Measurements from ENCODE around the gene FYCO1.

Gene FYCO1

GRCh38 chr3:46027736-46028397 lies 32.2 kb upstream of the FYCO1 start:
- no peak overlapping the region for H3K27ac ChIP-seq (ENCODE audit: low read length)
- no peaks in the 10 kb centered on the region; the same call in 1 of the 2 replicates for H3K27me3 ChIP-seq (ENCODE audit: low read depth, low read length)
- H3K9ac ChIP-seq (ENCODE audit: low read length) = no peak overlapping the region
- peaks cover 34% of the 10 kb centered on the region for H3K9me3 ChIP-seq (ENCODE audit: insufficient read depth, low read length)
- H3K4me1 ChIP-seq (ENCODE audit: low read length) = peaks cover 9% of the 10 kb centered on the region
- no peak overlapping the region for H2AFZ ChIP-seq (ENCODE audit: low read depth, low read length)
- peaks cover 8% of the 10 kb centered on the region for H3K36me3 ChIP-seq (replicated peaks; ENCODE audit: low read depth, low read length)
- H3K4me3 ChIP-seq (ENCODE audit: low read length) = no peak overlapping the region
- no peaks in the 10 kb centered on the region for H4K20me1 ChIP-seq (ENCODE audit: insufficient read depth, low read length)
- TF ChIP-seq EZH2phosphoT487 (IDR thresholded peaks at IDR 0.05; ENCODE audit: low read depth) (no peak), CTCF (IDR thresholded peaks at IDR 0.05; ENCODE audit: low read depth, low read length) (no peak)
- no peak overlapping the region for H3K4me2 ChIP-seq (ENCODE audit: low read length)
- H3K79me2 ChIP-seq (ENCODE audit: low read length) = no peaks in the 10 kb centered on the region

- H3K36me3 ChIP-seq (replicated peaks; ENCODE audit: low read depth, low read length) = peaks cover 8% of the 10 kb centered on the region
- H4K20me1 ChIP-seq (ENCODE audit: insufficient read depth, low read length) = no peaks in the 10 kb centered on the region
- H2AFZ ChIP-seq (ENCODE audit: low read depth, low read length) = no peak within 1 kb of the TSS
- no peak within 1 kb of the TSS for H3K27ac ChIP-seq (ENCODE audit: low read length)
- TF ChIP-seq EZH2phosphoT487 (IDR thresholded peaks at IDR 0.05; ENCODE audit: low read depth) (no peak), CTCF (IDR thresholded peaks at IDR 0.05; ENCODE audit: low read depth, low read length) (no peak)
- peaks cover 34% of the 10 kb centered on the region for H3K9me3 ChIP-seq (ENCODE audit: insufficient read depth, low read length)
- H3K4me1 ChIP-seq (ENCODE audit: low read length) = peaks cover 9% of the 10 kb centered on the region
- H3K9ac ChIP-seq (ENCODE audit: low read length) = no peak within 1 kb of the TSS
- no peak within 1 kb of the TSS for H3K4me2 ChIP-seq (ENCODE audit: low read length)
- H3K27me3 ChIP-seq (ENCODE audit: low read depth, low read length) = no peaks in the 10 kb centered on the region; the same call in 1 of the 2 replicates
- no peak within 1 kb of the TSS for H3K4me3 ChIP-seq (ENCODE audit: low read length)
- H3K79me2 ChIP-seq (ENCODE audit: low read length) = no peaks in the 10 kb centered on the region
Observed at GRCh38 chr3:46027021-46027705, 31.5 kb upstream of the FYCO1 start, which contains the start of gene XCR1. XCR1 (minus strand) TSS chr3:46027483; CDS start chr3:46021947, 5,536 bp downstream.

- no peak for TF ChIP-seq CTCF (IDR thresholded peaks at IDR 0.05; ENCODE audit: low read depth, low read length)
- no peak for TF ChIP-seq EZH2phosphoT487 (IDR thresholded peaks at IDR 0.05; ENCODE audit: low read depth)
- H3K27me3 ChIP-seq (ENCODE audit: low read depth, low read length) = no peaks in the 10 kb centered on the region; the same call in 1 of the 2 replicates
- H3K9ac ChIP-seq (ENCODE audit: low read length) = no peak overlapping the region
- H3K4me3 ChIP-seq (ENCODE audit: low read length) = no peak overlapping the region
- H3K36me3 ChIP-seq (replicated peaks; ENCODE audit: low read depth, low read length) = peaks cover 6% of the 10 kb centered on the region
- H4K20me1 ChIP-seq (ENCODE audit: insufficient read depth, low read length) = no peaks in the 10 kb centered on the region
- H3K9me3 ChIP-seq (ENCODE audit: insufficient read depth, low read length) = peaks cover 29% of the 10 kb centered on the region
- H2AFZ ChIP-seq (ENCODE audit: low read depth, low read length) = no peak overlapping the region
- H3K27ac ChIP-seq (ENCODE audit: low read length) = no peak overlapping the region
- H3K4me2 ChIP-seq (ENCODE audit: low read length) = no peak overlapping the region
- H3K79me2 ChIP-seq (ENCODE audit: low read length) = no peaks in the 10 kb centered on the region
- peaks cover 4% of the 10 kb centered on the region for H3K4me1 ChIP-seq (ENCODE audit: low read length)
Observed at GRCh38 chr3:46025139-46025538, 29.5 kb upstream of the FYCO1 start.

GRCh38 chr3:46024131-46024530 lies 28.5 kb upstream of the FYCO1 start:
- H3K4me3 ChIP-seq (ENCODE audit: low read length) = no peak overlapping the region
- H2AFZ ChIP-seq (ENCODE audit: low read depth, low read length) = no peak overlapping the region
- H3K4me2 ChIP-seq (ENCODE audit: low read length) = no peak overlapping the region
- no peak overlapping the region for H3K9ac ChIP-seq (ENCODE audit: low read length)
- H3K79me2 ChIP-seq (ENCODE audit: low read length) = no peaks in the 10 kb centered on the region
- no peaks in the 10 kb centered on the region; the same call in 1 of the 2 replicates for H3K27me3 ChIP-seq (ENCODE audit: low read depth, low read length)
- peaks cover 23% of the 10 kb centered on the region for H3K9me3 ChIP-seq (ENCODE audit: insufficient read depth, low read length)
- no peak for TF ChIP-seq EZH2phosphoT487 (IDR thresholded peaks at IDR 0.05; ENCODE audit: low read depth)
- H3K4me1 ChIP-seq (ENCODE audit: low read length) = no peaks in the 10 kb centered on the region
- no peaks in the 10 kb centered on the region for H4K20me1 ChIP-seq (ENCODE audit: insufficient read depth, low read length)
- H3K36me3 ChIP-seq (replicated peaks; ENCODE audit: low read depth, low read length) = peaks cover 6% of the 10 kb centered on the region
- no peak overlapping the region for H3K27ac ChIP-seq (ENCODE audit: low read length)
